Astrocyte of the hippocampus (primary cell): ENCODE measurements around the gene MAP2K5.

Experiments
- DNase-seq: peaks from one replicate; pipeline ENCODE4 v3.0.0; 2011; ENCODE audit warnings: low read depth, low spot score

The MAP2K5 gene

GRCh38 chr15:67723294-67724024, 181.0 kb downstream of the MAP2K5 start:
- DNase-seq: no peak

- no peak for DNase-seq
Measured at GRCh38 chr15:67724691-67725375, 182.3 kb downstream of the MAP2K5 start.

- no peak for DNase-seq
Measured at GRCh38 chr15:67730135-67730534, 187.6 kb downstream of the MAP2K5 start.

GRCh38 chr15:67731112-67731721, 188.7 kb downstream of the MAP2K5 start:
- DNase-seq: no peak

GRCh38 chr15:67732164-67732563, 189.7 kb downstream of the MAP2K5 start:
- DNase-seq: no peak

GRCh38 chr15:67732671-67733374, 190.3 kb downstream of the MAP2K5 start:
- DNase-seq: no peak

GRCh38 chr15:67735896-67736295, 193.4 kb downstream of the MAP2K5 start:
- DNase-seq: no peak

- DNase-seq: no peak
Measured at GRCh38 chr15:67736810-67737209, 194.3 kb downstream of the MAP2K5 start.

GRCh38 chr15:67738056-67738455, 195.6 kb downstream of the MAP2K5 start:
- no peak for DNase-seq

- no peak for DNase-seq
Measured at GRCh38 chr15:67740405-67740804, 197.9 kb downstream of the MAP2K5 start.

- DNase-seq: no peak
Measured at GRCh38 chr15:67741308-67741707, 198.8 kb downstream of the MAP2K5 start.

GRCh38 chr15:67743558-67743957, 201.1 kb downstream of the MAP2K5 start:
- no peak for DNase-seq

GRCh38 chr15:67744331-67745072, 202.0 kb downstream of the MAP2K5 start:
- DNase-seq: no peak

GRCh38 chr15:67745073-67746006, 202.8 kb downstream of the MAP2K5 start:
- DNase-seq: no peak

GRCh38 chr15:67746022-67746421, 203.5 kb downstream of the MAP2K5 start:
- DNase-seq: no peak

GRCh38 chr15:67746450-67746849, 203.9 kb downstream of the MAP2K5 start:
- DNase-seq: no peak

GRCh38 chr15:67747921-67748320, 205.4 kb downstream of the MAP2K5 start:
- DNase-seq: no peak

- DNase-seq: no peak
Measured at GRCh38 chr15:67750371-67750770, 207.9 kb downstream of the MAP2K5 start.

- no peak for DNase-seq
Measured at GRCh38 chr15:67753891-67754290, 211.4 kb downstream of the MAP2K5 start.

GRCh38 chr15:67755264-67755663, 212.8 kb downstream of the MAP2K5 start:
- DNase-seq: no peak
